H1 (cell line): Measurements from ENCODE around the gene TMA7B. TPM values are rescaled to one million over a fixed set of nuclear protein-coding genes. Genes with fewer than 3 reads are reported as not detected.

Experiments
- CTCF ChIA-PET: fragments of 300-600 bp; sonication (Branson Sonifier 250); formaldehyde crosslinking; loops from one replicate; lab custom pipeline; 2021; ENCODE audit not compliant: partially characterized antibody; lab: Charles Lee
- POLR2A ChIA-PET: fragments of 300-600 bp; sonication (Branson Sonifier 250); formaldehyde crosslinking; loops from one replicate; lab custom pipeline; 2021; ENCODE audit warnings: inconsistent platforms; ENCODE audit not compliant: partially characterized antibody; lab: Charles Lee
- DNase-seq, 2 experiments: peaks; one replicate each; pipeline versions ENCODE4 v3.0.0 to v3.0.0-alpha.2; 2010 to 2022; ENCODE audit warnings: low spot score in 2 of 2, low read depth in 1 of 2, mixed read lengths in 1 of 2
- FAIRE-seq: peaks from 2 replicates; lab custom pipeline; 2011; peaks lifted over from hg19 to GRCh38; lab: Jason Lieb, UNC
- H2AFZ ChIP-seq: 2 replicates; pipeline ENCODE4 v1.8.1; 2012; ENCODE audit warnings: low read length, inconsistent platforms
- H2AK5ac ChIP-seq: 2 replicates; pipeline ENCODE4 v1.6.1; 2013; ENCODE audit warnings: low read depth, low read length
- H2BK120ac ChIP-seq: replicated peaks from 2 replicates; pipeline ENCODE3; 2013; ENCODE audit warnings: low read depth, low read length, inconsistent platforms
- H2BK12ac ChIP-seq: 2 replicates; pipeline ENCODE4 v1.6.1; 2013; ENCODE audit warnings: low read depth, low read length
- H2BK15ac ChIP-seq: 2 replicates; pipeline ENCODE4 v1.6.1; 2013; ENCODE audit warnings: low read length
- H2BK20ac ChIP-seq: 2 replicates; pipeline ENCODE4 v1.6.1; 2013; ENCODE audit warnings: low read length
- H2BK5ac ChIP-seq: 2 replicates; pipeline ENCODE4 v1.6.1; 2013; ENCODE audit warnings: low read depth, low read length
- H3K14ac ChIP-seq: 2 replicates; pipeline ENCODE4 v1.6.1; 2013; ENCODE audit warnings: inconsistent platforms; ENCODE audit not compliant: insufficient read length
- H3K18ac ChIP-seq: 2 replicates; pipeline ENCODE4 v1.6.1; 2013; ENCODE audit warnings: low read length; ENCODE audit errors: extremely low read depth
- H3K23ac ChIP-seq: 2 replicates; pipeline ENCODE4 v1.6.1; 2013; ENCODE audit warnings: inconsistent platforms; ENCODE audit not compliant: insufficient read length
- H3K23me2 ChIP-seq: 2 replicates; pipeline ENCODE4 v1.6.1; 2013; ENCODE audit warnings: low read depth, low read length
- H3K27ac ChIP-seq: 2 replicates; pipeline ENCODE4 v1.6.1; 2011; ENCODE audit warnings: low read depth, low read length, inconsistent platforms
- H3K27me3 ChIP-seq, 4 experiments: replicated peaks in 1 of 4; 1 replicate in 1 of 4; 2 replicates in 3 of 4; pipeline versions ENCODE4 v1.6.1 to v1.8.1; 2011 to 2013; ENCODE audit warnings: low read length in 3 of 4, mild to moderate bottlenecking in 3 of 4, inconsistent platforms in 2 of 4, mixed read lengths in 2 of 4, moderate library complexity in 1 of 4; ENCODE audit not compliant: control insufficient read depth in 3 of 4, insufficient read depth in 3 of 4; ENCODE audit errors: extremely low read depth in 1 of 4
- H3K36me3 ChIP-seq, 4 experiments: 2 replicates each; pipeline versions ENCODE4 v1.6.1 to v1.8.1; 2011 to 2013; ENCODE audit warnings: mild to moderate bottlenecking in 4 of 4, low read length in 3 of 4, moderate library complexity in 2 of 4, control low read depth in 1 of 4, inconsistent platforms in 1 of 4; ENCODE audit not compliant: insufficient read depth in 4 of 4, control insufficient read depth in 2 of 4
- H3K4ac ChIP-seq: replicated peaks from 2 replicates; pipeline ENCODE3; 2013; ENCODE audit warnings: low read length, low read depth, mixed read lengths, inconsistent platforms; ENCODE audit not compliant: insufficient read length
- H3K4me1 ChIP-seq, 4 experiments: replicated peaks in 1 of 4; 1 replicate in 1 of 4; 2 replicates in 3 of 4; pipeline versions ENCODE4 v1.6.1 to v1.8.1; 2011 to 2013; ENCODE audit warnings: low read length in 3 of 4, inconsistent platforms in 2 of 4, mixed read lengths in 1 of 4; ENCODE audit not compliant: insufficient read depth in 4 of 4, control insufficient read depth in 3 of 4
- H3K4me2 ChIP-seq, 2 experiments: 2 replicates each; pipeline versions ENCODE4 v1.6.1 to v1.8.1; 2011 to 2013; ENCODE audit warnings: low read depth in 2 of 2, low read length in 2 of 2, control low read depth in 1 of 2, inconsistent platforms in 1 of 2, mild to moderate bottlenecking in 1 of 2; ENCODE audit not compliant: insufficient read depth in 1 of 2
- H3K4me3 ChIP-seq, 4 experiments: fragments of 200-600, 300-600 bp in 1 of 4; sonication (generic), shearing (Covaris generic), sonication (Bioruptor Twin) in 1 of 4; 2 replicates each; pipeline versions ENCODE4 v1.5.1 to v1.8.1; 2011 to 2016; ENCODE audit warnings: low read length in 4 of 4, low read depth in 3 of 4, control low read depth in 2 of 4, inconsistent platforms in 2 of 4, mild to moderate bottlenecking in 2 of 4, mixed read lengths in 1 of 4, moderate library complexity in 1 of 4; ENCODE audit not compliant: insufficient read depth in 2 of 4; ENCODE audit errors: extremely low read depth in 1 of 4
- H3K56ac ChIP-seq: replicated peaks from 2 replicates; pipeline ENCODE3; 2013; ENCODE audit warnings: low read depth, mild to moderate bottlenecking, mixed read lengths, low read length, inconsistent platforms; ENCODE audit not compliant: insufficient read length
- H3K79me1 ChIP-seq: 2 replicates; pipeline ENCODE4 v1.6.1; 2013; ENCODE audit warnings: low read depth, low read length, control low read depth
- H3K79me2 ChIP-seq, 2 experiments: 2 replicates each; pipeline versions ENCODE4 v1.6.1 to v1.8.1; 2012 to 2013; ENCODE audit warnings: low read length in 2 of 2, mild to moderate bottlenecking in 2 of 2, inconsistent platforms in 1 of 2; ENCODE audit not compliant: insufficient read depth in 2 of 2, control insufficient read depth in 1 of 2
- H3K9ac ChIP-seq, 4 experiments: replicated peaks in 1 of 4; 1 replicate in 1 of 4; 2 replicates in 3 of 4; pipeline versions ENCODE4 v1.6.1 to v1.8.1; 2011 to 2013; ENCODE audit warnings: low read depth in 3 of 4, low read length in 3 of 4, control low read depth in 2 of 4, mild to moderate bottlenecking in 2 of 4, moderate library complexity in 2 of 4, inconsistent platforms in 1 of 4; ENCODE audit errors: extremely low read depth in 1 of 4
- H3K9me3 ChIP-seq, 2 experiments: 2 replicates each; pipeline versions ENCODE4 v1.6.1 to v1.8.1; 2012 to 2013; ENCODE audit warnings: mild to moderate bottlenecking in 2 of 2, moderate library complexity in 2 of 2, control low read depth in 1 of 2, inconsistent platforms in 1 of 2, low read depth in 1 of 2, low read length in 1 of 2, mixed read lengths in 1 of 2; ENCODE audit not compliant: insufficient read depth in 2 of 2
- H4K20me1 ChIP-seq, 2 experiments: replicated peaks in 1 of 2; 2 replicates each; pipeline versions ENCODE3 to v1.8.1; 2011 to 2013; ENCODE audit warnings: inconsistent platforms in 2 of 2, low read length in 2 of 2, mild to moderate bottlenecking in 1 of 2; ENCODE audit not compliant: insufficient read depth in 2 of 2, control insufficient read depth in 1 of 2
- H4K5ac ChIP-seq: 2 replicates; pipeline ENCODE4 v1.6.1; 2013; ENCODE audit warnings: low read length, low read depth, mixed read lengths, inconsistent platforms; ENCODE audit not compliant: insufficient read length
- H4K8ac ChIP-seq: 2 replicates; pipeline ENCODE4 v1.8.0; 2013; ENCODE audit warnings: mild to moderate bottlenecking, moderate library complexity, low read length, inconsistent platforms; ENCODE audit not compliant: insufficient read depth; ENCODE audit errors: extremely low read depth
- H4K91ac ChIP-seq: replicated peaks from 2 replicates; pipeline ENCODE3; 2013; ENCODE audit warnings: low read length, mixed read lengths, inconsistent platforms; ENCODE audit not compliant: insufficient read length
- CHD1 ChIP-seq: IDR thresholded peaks from 2 replicates; pipeline ENCODE4 v1.6.1; 2012; ENCODE audit warnings: low read depth, low read length, improper control_type of control experiment
- CREB1 ChIP-seq: IDR thresholded peaks from 2 replicates; pipeline ENCODE4 v1.6.1; 2012; ENCODE audit warnings: inconsistent platforms
- JUN ChIP-seq: IDR thresholded peaks from 2 replicates; pipeline ENCODE4 v1.6.1; 2011; ENCODE audit warnings: low read depth, mild to moderate bottlenecking, improper control_type of control experiment, low read length
- RAD21 ChIP-seq, 2 experiments: IDR thresholded peaks in 1 of 2; conservative IDR thresholded peaks in 1 of 2; 2 replicates each; pipeline ENCODE4 v1.6.1; 2011; ENCODE audit warnings: low read depth in 2 of 2, low read length in 2 of 2, improper control_type of control experiment in 1 of 2, inconsistent platforms in 1 of 2, mild to moderate bottlenecking in 1 of 2, moderate library complexity in 1 of 2
- YY1 ChIP-seq: IDR thresholded peaks from 2 replicates; pipeline ENCODE4 v1.6.1; 2011; ENCODE audit warnings: low read depth, mild to moderate bottlenecking, low read length
- whole genome bisulfite sequencing, 2 experiments: shearing (Covaris generic) in 1 of 2; methylation state at CpG; one replicate each; pipeline versions ENCODE4 v1.1.6 to v1.1.7; 2013 to 2015; ENCODE audit warnings: low lambda C conversion rate in 2 of 2, mixed read lengths in 2 of 2, inconsistent platforms in 1 of 2, low coverage in 1 of 2, missing lambda C conversion rate in 1 of 2; ENCODE audit not compliant: insufficient replicate concordance in 2 of 2, insufficient coverage in 1 of 2, insufficient read length in 1 of 2; ENCODE audit errors: extremely low coverage in 1 of 2, missing lambda C conversion rate in 1 of 2; 5-methylcytosine and 5-hydroxymethylcytosine counted together
- polyA plus RNA-seq, 7 experiments: library from polyadenylated mRNA; depleted of rRNA in 3 of 7; stranded (reverse) in 5 of 7; unstranded in 2 of 7; fragments of >200 nt in 5 of 7; fragments of 200-250 nt in 2 of 7; gene quantifications; 1 replicate in 5 of 7; 2 replicates in 1 of 7; 4 replicates in 1 of 7; pipeline versions ENCODE4 v1.2.1 to v1.2.3, GENCODE V29; 2011 to 2013; ENCODE audit warnings: missing spikeins in 2 of 7, mixed read lengths in 2 of 7
- total RNA-seq: library from RNA; stranded (reverse); fragmentation: NEBNext Ultra II Directional; extraction: Animal tissue kit (Norgen Biotek cat#: 25700); gene quantifications from 2 replicates; pipeline ENCODE4 v1.2.1, GENCODE V29; 2021

TMA7B gene
- total and polyA plus RNA-seq, 2 of the 8 experiments (the other 6 are each of a cell fraction or from before 2014, with no cell fraction given) = not detected

GRCh38 chr22:39979458-39979857 is 19.3 kb downstream of the TMA7B start:
- H3K4me2 ChIP-seq = no peak overlapping the region
- H2BK120ac ChIP-seq = no peak overlapping the region
- POLR2A ChIA-PET = interaction anchor here (1.1 to 1.3 kb wide), 2 partner anchors 11 to 20 kb away, joined by 3 read pairs; no protein-coding TSS in a partner anchor
- H3K23ac ChIP-seq = no peak overlapping the region
- no peaks in the 10 kb centered on the region for H3K23me2 ChIP-seq
- 89% methylated on average over 5 of the region's 5 CpGs; no CpG with 5 or more reads in 1 of the 2 experiments for WGBS, 2 experiments
- FAIRE-seq (no peak), DNase-seq (no peak)
- H3K4ac ChIP-seq = no peak overlapping the region
- H3K79me2 ChIP-seq = no peaks in the 10 kb centered on the region
- no peak overlapping the region for H2BK15ac ChIP-seq
- H3K56ac ChIP-seq = no peak overlapping the region
- H3K79me1 ChIP-seq = no peaks in the 10 kb centered on the region
- H4K8ac ChIP-seq = no peak overlapping the region
- no peak overlapping the region for H3K9ac ChIP-seq
- no peak overlapping the region for H4K91ac ChIP-seq
- no peak overlapping the region for H2BK12ac ChIP-seq
- no peak overlapping the region for H2AK5ac ChIP-seq
- H3K14ac ChIP-seq = no peak overlapping the region
- no peaks in the 10 kb centered on the region for H3K9me3 ChIP-seq
- H3K4me1 ChIP-seq = no peaks in the 10 kb centered on the region
- TF ChIP-seq CREB1 (no peak), YY1 (no peak), CHD1 (no peak), RAD21 (IDR thresholded peaks at IDR 0.05 in 1 of 2, conservative IDR thresholded peaks at IDR 0.05 in 1 of 2; ENCODE audit: low read depth in 2 of 2, low read length in 2 of 2) (no peak), JUN (no peak)
- H4K5ac ChIP-seq = no peak overlapping the region
- H3K36me3 ChIP-seq = no peaks in the 10 kb centered on the region
- no peaks in the 10 kb centered on the region for H4K20me1 ChIP-seq
- H2BK20ac ChIP-seq = no peak overlapping the region
- H3K4me3 ChIP-seq = no peak overlapping the region
- no peak overlapping the region for H3K27ac ChIP-seq
- no peak overlapping the region for H3K18ac ChIP-seq
- CTCF ChIA-PET = interaction anchor here (1.4 kb wide), 1 partner anchor 44 kb away, joined by 4 read pairs; no protein-coding TSS in a partner anchor
- H2BK5ac ChIP-seq = no peak overlapping the region
- H3K27me3 ChIP-seq = peaks cover 0 to 2% (median under 1%) of the 10 kb centered on the region in 4 experiments; a peak in 3 of 7 replicates
- H2AFZ ChIP-seq = no peak overlapping the region
